Lower leg skin (tissue), 4 donors: ENCODE measurements around the gene RAB27B. TPM values are rescaled to one million over a fixed set of nuclear protein-coding genes. Genes with fewer than 3 reads are reported as not detected.

Source experiments
- DNase-seq, 2 donors: peaks; one replicate each; pipeline ENCODE4 v3.0.0-alpha.2; 2019; ENCODE audit warnings: low spot score in 2 of 2
- H3K4me3 ChIP-seq: fragments of 200-600 bp; sonication (generic); 2 replicates; pipeline ENCODE4 v1.5.1; 2017; ENCODE audit warnings: mild to moderate bottlenecking, low read depth; ENCODE audit not compliant: poor library complexity, severe bottlenecking
- POLR2A ChIP-seq, 2 donors: fragments of 450-650 bp; IDR thresholded peaks; one replicate each; pipeline ENCODE4 v1.6.1; 2016 to 2017; ENCODE audit warnings: antibody characterized with exemption in 2 of 2, mild to moderate bottlenecking in 1 of 2, moderate library complexity in 1 of 2
- WGBS, 2 donors: methylation state at CpG; one replicate each; pipeline ENCODE4 v1.1.5; 2018; 5-methylcytosine and 5-hydroxymethylcytosine counted together
- intact Hi-C: fragments of 100-400 bp; cut with DNase I; formaldehyde crosslinking; loops from one replicate; pipeline ENCODE4 v1.15.0; 2023; ENCODE audit warnings: low total_unique reads
- total RNA-seq, 4 donors: library from RNA; depleted of rRNA; stranded (reverse); fragments of >200 nt; gene quantifications; one replicate each; pipeline ENCODE4 v1.1.0, GENCODE V29; 2016
- TF ChIP-seq, protein P1 (sequence below), 3 donors: fragments of 450-650 bp; IDR thresholded peaks; one replicate each; pipeline ENCODE4 v1.5.1; 2016; ENCODE audit warnings: antibody characterized with exemption in 3 of 3, mild to moderate bottlenecking in 3 of 3, moderate library complexity in 2 of 3

Gene RAB27B
- total RNA-seq, 4 donors from 2014 or later, result 22.6 to 34.8 (median 27.2) TPM

DNA sequence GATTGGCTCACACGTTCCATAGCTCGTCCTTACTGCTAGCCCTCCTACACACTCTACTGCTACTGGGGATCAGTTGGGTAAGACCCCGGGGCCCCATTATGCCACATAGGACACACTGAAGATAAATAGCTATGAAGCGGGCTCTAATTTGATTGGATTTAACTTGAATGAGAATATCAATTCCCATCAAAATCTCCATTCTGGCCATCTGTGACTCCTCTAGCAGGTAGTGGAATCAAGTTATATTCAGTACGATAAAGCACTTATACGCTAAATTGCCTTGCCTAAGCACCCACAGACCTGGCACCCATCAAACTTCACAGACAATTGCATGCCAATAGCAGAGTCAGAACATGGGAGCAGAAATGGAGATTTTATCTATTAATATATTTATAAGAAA is 91.1 kb downstream of the RAB27B start:
- WGBS, 2 donors, result 93% methylated on average over 6 of the region's 6 CpGs
- no peak overlapping the region for H3K4me3 ChIP-seq
- no peak for TF ChIP-seq POLR2A (IDR thresholded peaks at IDR 0.05)
- TF ChIP-seq, protein P1, sequence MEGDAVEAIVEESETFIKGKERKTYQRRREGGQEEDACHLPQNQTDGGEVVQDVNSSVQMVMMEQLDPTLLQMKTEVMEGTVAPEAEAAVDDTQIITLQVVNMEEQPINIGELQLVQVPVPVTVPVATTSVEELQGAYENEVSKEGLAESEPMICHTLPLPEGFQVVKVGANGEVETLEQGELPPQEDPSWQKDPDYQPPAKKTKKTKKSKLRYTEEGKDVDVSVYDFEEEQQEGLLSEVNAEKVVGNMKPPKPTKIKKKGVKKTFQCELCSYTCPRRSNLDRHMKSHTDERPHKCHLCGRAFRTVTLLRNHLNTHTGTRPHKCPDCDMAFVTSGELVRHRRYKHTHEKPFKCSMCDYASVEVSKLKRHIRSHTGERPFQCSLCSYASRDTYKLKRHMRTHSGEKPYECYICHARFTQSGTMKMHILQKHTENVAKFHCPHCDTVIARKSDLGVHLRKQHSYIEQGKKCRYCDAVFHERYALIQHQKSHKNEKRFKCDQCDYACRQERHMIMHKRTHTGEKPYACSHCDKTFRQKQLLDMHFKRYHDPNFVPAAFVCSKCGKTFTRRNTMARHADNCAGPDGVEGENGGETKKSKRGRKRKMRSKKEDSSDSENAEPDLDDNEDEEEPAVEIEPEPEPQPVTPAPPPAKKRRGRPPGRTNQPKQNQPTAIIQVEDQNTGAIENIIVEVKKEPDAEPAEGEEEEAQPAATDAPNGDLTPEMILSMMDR (IDR thresholded peaks at IDR 0.05), result no peak
- intact Hi-C loops, result no loop called here
- no peak for DNase-seq

- TF ChIP-seq, protein P1 (IDR thresholded peaks at IDR 0.05), result no peak
- TF ChIP-seq POLR2A (IDR thresholded peaks at IDR 0.05), result no peak
- intact Hi-C loops, result no loop called here
- no peak for DNase-seq
- 88% methylated on average over 4 of the region's 4 CpGs for WGBS, 2 donors
- no peak overlapping the region for H3K4me3 ChIP-seq
Observed at GRCh38 chr18:54923339-54923956, 95.2 kb downstream of the RAB27B start.

GRCh38 chr18:54924948-54925347 is 96.7 kb downstream of the RAB27B start:
- WGBS, 2 donors, result 93 to 97% methylated on average over 1 of the region's 1 CpG
- DNase-seq, result no peak
- intact Hi-C loops, result no loop called here
- H3K4me3 ChIP-seq, result no peak overlapping the region
- TF ChIP-seq POLR2A (IDR thresholded peaks at IDR 0.05), result no peak
- TF ChIP-seq, protein P1 (IDR thresholded peaks at IDR 0.05), result no peak

GRCh38 chr18:54926593-54927325 is 98.5 kb downstream of the RAB27B start:
- WGBS, 2 donors, result 90 to 93% methylated on average over 3 of the region's 3 CpGs
- DNase-seq, result no peak
- H3K4me3 ChIP-seq, result no peak overlapping the region
- TF ChIP-seq, protein P1 (IDR thresholded peaks at IDR 0.05), result no peak
- no peak for TF ChIP-seq POLR2A (IDR thresholded peaks at IDR 0.05)
- intact Hi-C loops, result no loop called here

DNA sequence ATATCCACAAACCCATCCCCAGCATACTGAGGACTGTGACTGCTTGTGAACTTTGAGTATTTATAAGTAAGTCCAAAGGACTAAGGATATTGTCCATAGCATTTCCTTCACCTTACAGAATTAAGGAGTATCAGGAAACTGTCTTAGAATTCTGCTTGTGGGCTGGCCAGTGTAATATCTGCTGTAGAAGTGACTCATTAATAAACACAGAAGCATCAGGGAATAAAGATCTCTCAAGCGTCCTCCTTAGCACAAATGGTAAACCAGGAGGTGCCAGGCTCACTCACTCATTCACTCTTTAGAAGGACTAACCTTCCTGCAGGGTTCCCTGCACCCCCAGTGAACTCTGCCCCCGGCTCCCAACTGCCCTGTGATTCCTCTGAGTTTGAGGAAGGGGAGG is 100.0 kb downstream of the RAB27B start:
- DNase-seq, result no peak
- no peak overlapping the region for H3K4me3 ChIP-seq
- TF ChIP-seq, protein P1 (IDR thresholded peaks at IDR 0.05), result no peak
- no peak for TF ChIP-seq POLR2A (IDR thresholded peaks at IDR 0.05)
- intact Hi-C loops, result no loop called here
- WGBS, 2 donors, result 85 to 94% methylated on average over 2 of the region's 2 CpGs
